Measurements from ENCODE around the gene KLRC3.
"Not testable (repeated sequence)": the region's sequence is repeated elsewhere in the genome, so short reads cannot be mapped to it uniquely, and the experiment has no call there.

The KLRC3 gene

DNA sequence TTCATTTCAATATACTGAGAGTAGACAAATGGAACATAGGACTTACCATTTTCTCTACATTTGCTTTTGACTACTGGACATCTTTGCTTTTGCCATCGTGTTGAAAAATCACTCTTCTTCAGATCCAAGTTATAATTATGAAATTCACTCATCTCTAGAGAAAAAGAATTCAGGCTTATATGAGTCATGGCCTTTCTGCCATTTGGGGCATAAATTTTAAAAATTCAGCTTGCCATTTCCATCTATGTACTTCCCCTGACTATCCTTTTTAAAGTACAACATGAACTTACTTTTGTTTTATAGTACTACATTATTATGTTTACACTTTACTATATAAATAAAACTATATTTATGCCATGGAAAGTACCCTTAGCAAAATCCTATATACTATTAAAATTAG lies 33.5 kb downstream of the KLRC3 start:
- no peak overlapping the region for H3K4me3 ChIP-seq (ENCODE audit: low read depth in 1 of 2, low read length in 2 of 2)
- no peaks in the 10 kb centered on the region for H3K27me3 ChIP-seq (ENCODE audit: low read depth, low read length)
- peaks cover 0 to under 1% of the 10 kb centered on the region in 2 donors for H3K4me1 ChIP-seq (ENCODE audit: control insufficient read depth in 1 of 2, insufficient read depth in 2 of 2, low read length in 2 of 2)
- no peaks in the 10 kb centered on the region for H3K9me3 ChIP-seq (ENCODE audit: control insufficient read depth in 1 of 2, low read length in 2 of 2)
- H3K36me3 ChIP-seq (ENCODE audit: control insufficient read depth in 1 of 2, insufficient read depth in 2 of 2, low read length in 2 of 2), result no peaks in the 10 kb centered on the region
- H3K27ac ChIP-seq (ENCODE audit: low read length), result no peak overlapping the region

DNA sequence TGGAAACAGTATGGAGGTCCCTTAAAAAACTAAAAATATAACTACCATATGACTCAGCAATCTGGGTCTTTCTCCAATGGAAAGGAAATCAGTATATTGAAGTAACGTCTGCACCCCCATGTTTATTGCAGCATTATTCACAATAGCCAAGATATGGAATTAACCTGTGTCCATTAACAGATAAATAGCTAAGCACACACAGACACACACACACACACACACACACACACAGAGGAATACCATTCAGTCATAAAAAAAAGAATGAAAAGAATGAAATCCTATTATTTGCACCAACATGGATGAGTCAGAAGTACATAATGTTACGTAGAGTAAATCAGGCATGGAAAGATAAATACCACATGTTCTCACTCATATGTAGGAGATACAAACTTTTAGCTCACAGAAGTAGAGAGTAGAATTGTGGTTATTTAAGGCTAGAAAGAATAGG lies 35.2 kb downstream of the KLRC3 start:
- Histone ChIP-seq H3K4me1 (ENCODE audit: control insufficient read depth in 1 of 2, insufficient read depth in 2 of 2, low read length in 2 of 2) (no peaks in the 10 kb centered on the region), H3K4me3 (ENCODE audit: low read depth in 1 of 2, low read length in 2 of 2) (no peak overlapping the region), H3K9me3 (ENCODE audit: control insufficient read depth in 1 of 2, low read length in 2 of 2) (no peaks in the 10 kb centered on the region), H3K27ac (ENCODE audit: low read length) (no peak overlapping the region), H3K36me3 (ENCODE audit: control insufficient read depth in 1 of 2, insufficient read depth in 2 of 2, low read length in 2 of 2) (peaks cover 0 to 6% of the 10 kb centered on the region in 2 donors), H3K27me3 (ENCODE audit: low read depth, low read length) (no peaks in the 10 kb centered on the region)

DNA sequence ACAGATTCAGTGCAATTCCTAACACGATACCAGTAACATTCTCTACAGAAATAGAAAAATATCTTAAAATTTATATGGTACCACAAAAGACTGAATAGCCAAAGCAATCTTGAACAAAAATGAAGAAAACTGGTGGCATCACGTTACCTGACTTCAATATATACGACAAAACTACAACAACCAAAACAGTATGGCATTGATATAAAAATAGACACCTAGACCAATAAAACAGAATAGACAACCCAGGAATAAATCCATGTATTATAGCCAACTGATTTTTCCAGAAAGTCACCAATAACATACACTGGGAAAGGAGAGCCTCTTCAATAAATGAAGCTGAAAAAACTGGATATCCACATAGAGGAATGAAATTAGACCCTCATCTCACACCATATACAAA lies 36.2 kb downstream of the KLRC3 start:
- Histone ChIP-seq H3K36me3 (ENCODE audit: control insufficient read depth in 1 of 2, insufficient read depth in 2 of 2, low read length in 2 of 2) (peaks cover 0 to 6% of the 10 kb centered on the region in 2 donors), H3K4me3 (ENCODE audit: low read depth in 1 of 2, low read length in 2 of 2) (no peak overlapping the region), H3K27me3 (ENCODE audit: low read depth, low read length) (no peaks in the 10 kb centered on the region), H3K27ac (ENCODE audit: low read length) (no peak overlapping the region), H3K4me1 (ENCODE audit: control insufficient read depth in 1 of 2, insufficient read depth in 2 of 2, low read length in 2 of 2) (no peaks in the 10 kb centered on the region), H3K9me3 (ENCODE audit: control insufficient read depth in 1 of 2, low read length in 2 of 2) (no peaks in the 10 kb centered on the region)

DNA sequence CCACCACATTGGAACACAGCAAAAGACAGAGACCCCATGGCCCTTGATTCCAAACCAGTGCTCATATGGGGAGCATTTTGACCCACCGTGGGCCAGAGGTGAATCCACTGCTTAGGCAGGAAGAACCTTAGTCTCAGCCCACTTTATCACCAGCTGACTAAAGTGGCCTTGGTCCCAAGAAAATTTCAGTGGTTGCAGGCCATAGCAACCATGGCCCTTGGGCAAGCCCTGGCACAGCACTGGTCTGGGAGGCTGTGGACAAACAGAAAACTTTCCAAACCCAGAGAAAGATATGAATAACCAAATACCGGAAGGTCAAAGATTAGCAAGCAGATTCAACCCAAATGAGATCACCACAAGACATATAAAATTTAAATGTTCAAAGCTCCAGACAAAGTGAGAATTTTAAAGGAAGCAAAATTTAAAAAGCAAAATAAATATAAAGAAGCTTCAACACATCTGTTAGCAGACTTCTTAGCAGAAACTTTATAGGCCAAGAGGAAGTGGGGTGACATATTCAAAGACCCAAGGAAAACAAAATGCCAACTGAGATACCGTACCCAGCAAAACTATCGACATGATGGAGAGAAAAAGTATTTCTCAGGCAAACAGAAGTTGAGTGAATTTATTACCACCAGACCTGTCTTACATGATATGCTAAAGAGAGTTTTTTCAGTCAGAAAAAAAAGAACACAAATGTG lies 38.3 kb downstream of the KLRC3 start:
- Histone ChIP-seq H3K4me3 (ENCODE audit: low read depth in 1 of 2, low read length in 2 of 2) (no peak overlapping the region), H3K27me3 (ENCODE audit: low read depth, low read length) (no peaks in the 10 kb centered on the region), H3K27ac (ENCODE audit: low read length) (no peak overlapping the region), H3K9me3 (ENCODE audit: control insufficient read depth in 1 of 2, low read length in 2 of 2) (no peaks in the 10 kb centered on the region), H3K36me3 (ENCODE audit: control insufficient read depth in 1 of 2, insufficient read depth in 2 of 2, low read length in 2 of 2) (peaks cover 0 to 6% of the 10 kb centered on the region in 2 donors), H3K4me1 (ENCODE audit: control insufficient read depth in 1 of 2, insufficient read depth in 2 of 2, low read length in 2 of 2) (no peaks in the 10 kb centered on the region)

DNA sequence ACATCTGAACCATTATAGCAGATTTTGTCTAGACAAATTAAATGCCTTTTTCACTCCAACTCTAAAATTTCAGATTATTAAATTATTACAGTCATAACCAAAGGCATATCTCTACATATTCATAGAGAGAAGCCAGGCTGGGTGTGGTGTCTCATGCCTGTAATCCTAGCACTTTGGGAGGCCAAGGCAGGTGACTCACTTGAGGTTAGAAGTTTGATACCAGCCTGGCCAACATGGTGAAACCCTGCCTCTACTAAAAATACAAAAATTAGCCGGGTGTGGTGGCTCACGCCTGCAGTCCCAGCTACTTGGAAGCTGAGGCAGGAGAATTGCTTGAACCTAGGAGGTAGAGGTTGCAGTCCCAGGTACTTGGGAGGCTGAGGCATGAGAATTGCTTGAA lies 41.7 kb downstream of the KLRC3 start:
- H3K27me3 ChIP-seq (ENCODE audit: low read depth, low read length); H3K36me3 ChIP-seq (ENCODE audit: control insufficient read depth in 1 of 2, insufficient read depth in 2 of 2, low read length in 2 of 2); H3K4me3 ChIP-seq (ENCODE audit: low read depth in 1 of 2, low read length in 2 of 2); H3K9me3 ChIP-seq (ENCODE audit: control insufficient read depth in 1 of 2, low read length in 2 of 2); H3K4me1 ChIP-seq (ENCODE audit: control insufficient read depth in 1 of 2, insufficient read depth in 2 of 2, low read length in 2 of 2); H3K27ac ChIP-seq (ENCODE audit: low read length): not testable (repeated sequence)

DNA sequence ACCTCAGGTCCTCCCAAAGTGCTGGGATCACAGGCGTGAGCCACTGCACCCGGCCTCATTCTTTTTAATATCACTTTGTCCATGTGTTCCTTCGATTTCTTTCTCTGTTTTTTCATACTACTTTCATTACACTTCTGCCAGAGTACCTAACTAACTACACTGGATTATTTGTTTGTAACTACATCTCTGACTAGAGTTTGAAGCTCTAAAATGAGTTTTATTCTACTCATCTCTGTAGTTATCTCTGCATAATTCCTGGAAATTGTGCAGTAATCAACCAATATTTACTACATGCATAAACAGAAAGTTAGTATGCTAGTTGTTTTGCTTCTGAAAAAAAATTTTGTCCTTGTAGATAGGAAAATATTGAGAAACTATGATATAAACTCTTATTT lies 45.8 kb downstream of the KLRC3 start:
- no peaks in the 10 kb centered on the region for H3K27me3 ChIP-seq (ENCODE audit: low read depth, low read length)
- H3K4me1 ChIP-seq (ENCODE audit: control insufficient read depth in 1 of 2, insufficient read depth in 2 of 2, low read length in 2 of 2), result no peaks in the 10 kb centered on the region
- H3K4me3 ChIP-seq (ENCODE audit: low read depth in 1 of 2, low read length in 2 of 2), result no peak overlapping the region
- no peaks in the 10 kb centered on the region for H3K36me3 ChIP-seq (ENCODE audit: control insufficient read depth in 1 of 2, insufficient read depth in 2 of 2, low read length in 2 of 2)
- no peaks in the 10 kb centered on the region for H3K9me3 ChIP-seq (ENCODE audit: control insufficient read depth in 1 of 2, low read length in 2 of 2)
- H3K27ac ChIP-seq (ENCODE audit: low read length), result no peak overlapping the region

DNA sequence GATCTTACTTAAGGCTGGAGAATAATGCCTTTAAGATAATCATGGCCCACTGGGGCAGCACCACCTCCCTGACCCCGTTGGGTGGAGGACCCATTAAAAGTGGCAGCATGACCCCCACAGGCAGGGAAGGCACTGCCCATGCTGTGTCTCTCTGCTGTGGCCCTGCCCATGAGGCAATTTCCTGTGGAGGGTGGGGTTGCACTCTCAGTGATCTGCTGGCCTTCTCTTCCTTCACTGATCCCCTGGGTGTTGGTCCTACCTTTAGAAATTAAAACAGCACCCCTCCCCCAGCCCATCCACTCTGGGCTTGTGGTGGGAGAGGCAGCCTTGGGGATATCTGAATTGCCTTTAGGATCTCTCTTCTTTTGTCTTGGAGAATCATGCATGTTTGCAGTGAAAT lies 47.8 kb downstream of the KLRC3 start:
- Histone ChIP-seq H3K4me3 (ENCODE audit: low read depth in 1 of 2, low read length in 2 of 2) (no peak overlapping the region), H3K4me1 (ENCODE audit: control insufficient read depth in 1 of 2, insufficient read depth in 2 of 2, low read length in 2 of 2) (no peaks in the 10 kb centered on the region), H3K9me3 (ENCODE audit: control insufficient read depth in 1 of 2, low read length in 2 of 2) (no peaks in the 10 kb centered on the region), H3K27me3 (ENCODE audit: low read depth, low read length) (no peaks in the 10 kb centered on the region), H3K27ac (ENCODE audit: low read length) (no peak overlapping the region), H3K36me3 (ENCODE audit: control insufficient read depth in 1 of 2, insufficient read depth in 2 of 2, low read length in 2 of 2) (no peaks in the 10 kb centered on the region)

DNA sequence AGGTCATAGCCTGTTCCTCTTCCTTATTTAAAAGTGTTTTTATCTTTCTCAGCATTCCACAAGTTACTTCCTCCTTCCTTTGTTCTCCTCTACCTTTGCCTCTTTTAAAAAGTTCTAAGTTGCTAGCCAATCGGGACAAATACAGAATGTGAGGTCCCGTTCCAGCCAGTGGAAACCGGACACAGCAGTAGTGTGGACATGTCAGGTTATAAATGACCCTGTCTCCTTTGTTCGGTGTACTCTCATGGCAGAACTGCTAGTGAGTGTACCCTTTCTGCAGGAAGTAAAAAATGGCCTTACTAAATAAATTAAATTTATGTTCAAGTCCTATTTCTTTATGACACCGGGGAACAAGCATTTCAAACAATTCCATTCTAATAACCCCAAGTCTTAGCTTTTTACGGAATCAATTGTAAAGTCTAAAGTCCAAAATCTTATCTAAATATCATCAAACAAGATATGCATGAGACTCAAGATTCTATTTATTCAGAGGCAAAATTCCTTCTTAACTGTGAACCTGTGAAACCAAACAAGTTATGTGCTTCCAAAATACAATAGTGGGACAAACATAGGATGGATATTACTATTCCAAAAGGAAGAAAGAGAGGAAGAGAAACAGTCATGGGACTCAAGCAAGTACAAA lies 48.4 kb downstream of the KLRC3 start:
- not testable (repeated sequence) for H3K27ac ChIP-seq (ENCODE audit: low read length); H3K36me3 ChIP-seq (ENCODE audit: control insufficient read depth in 1 of 2, insufficient read depth in 2 of 2, low read length in 2 of 2); H3K27me3 ChIP-seq (ENCODE audit: low read depth, low read length); H3K4me3 ChIP-seq (ENCODE audit: low read depth in 1 of 2, low read length in 2 of 2); H3K9me3 ChIP-seq (ENCODE audit: control insufficient read depth in 1 of 2, low read length in 2 of 2); H3K4me1 ChIP-seq (ENCODE audit: control insufficient read depth in 1 of 2, insufficient read depth in 2 of 2, low read length in 2 of 2)

DNA sequence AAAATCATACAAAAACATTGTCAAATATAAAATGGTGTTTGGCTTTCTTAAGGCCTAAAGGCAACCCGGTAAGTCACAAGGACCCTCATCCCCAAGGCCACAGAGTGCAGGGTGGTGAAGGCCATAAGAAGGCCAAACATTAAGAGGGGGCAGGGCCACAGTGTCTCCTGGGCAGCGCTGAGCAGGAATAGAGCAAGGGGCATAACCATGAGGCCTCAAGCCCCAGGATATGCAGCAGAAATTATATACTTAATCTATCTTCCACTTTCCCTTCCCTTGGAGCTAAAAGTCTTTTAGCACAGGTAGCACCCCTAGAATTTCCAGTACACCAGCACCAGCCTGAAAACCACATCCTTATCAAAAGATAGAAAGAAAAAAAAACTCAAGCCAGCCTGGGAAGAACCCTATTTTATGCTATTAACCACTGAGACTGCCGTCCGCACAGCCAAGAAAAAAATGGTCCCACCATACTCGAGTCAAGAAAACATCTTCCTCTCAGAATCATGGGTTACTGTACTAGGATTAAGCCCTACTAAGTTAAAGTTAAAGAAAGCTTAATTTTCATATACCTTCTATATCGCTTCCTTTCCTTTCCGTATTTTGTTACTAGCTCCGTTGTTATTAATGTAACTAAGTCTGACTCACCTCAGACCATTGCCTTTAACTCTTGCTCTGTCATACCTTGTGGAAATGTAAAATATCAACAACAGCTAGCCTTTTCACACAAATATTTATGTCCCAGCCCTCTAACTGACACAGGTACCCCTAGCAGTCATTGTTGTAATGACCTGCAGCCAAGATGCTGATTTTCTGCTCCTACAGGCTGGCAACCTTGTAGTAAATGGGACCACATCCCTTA lies 50.6 kb downstream of the KLRC3 start:
- Histone ChIP-seq H3K4me1 (ENCODE audit: control insufficient read depth in 1 of 2, insufficient read depth in 2 of 2, low read length in 2 of 2) (peaks cover 11 to 17% of the 10 kb centered on the region in 2 donors), H3K27ac (ENCODE audit: low read length) (no peak overlapping the region)

DNA sequence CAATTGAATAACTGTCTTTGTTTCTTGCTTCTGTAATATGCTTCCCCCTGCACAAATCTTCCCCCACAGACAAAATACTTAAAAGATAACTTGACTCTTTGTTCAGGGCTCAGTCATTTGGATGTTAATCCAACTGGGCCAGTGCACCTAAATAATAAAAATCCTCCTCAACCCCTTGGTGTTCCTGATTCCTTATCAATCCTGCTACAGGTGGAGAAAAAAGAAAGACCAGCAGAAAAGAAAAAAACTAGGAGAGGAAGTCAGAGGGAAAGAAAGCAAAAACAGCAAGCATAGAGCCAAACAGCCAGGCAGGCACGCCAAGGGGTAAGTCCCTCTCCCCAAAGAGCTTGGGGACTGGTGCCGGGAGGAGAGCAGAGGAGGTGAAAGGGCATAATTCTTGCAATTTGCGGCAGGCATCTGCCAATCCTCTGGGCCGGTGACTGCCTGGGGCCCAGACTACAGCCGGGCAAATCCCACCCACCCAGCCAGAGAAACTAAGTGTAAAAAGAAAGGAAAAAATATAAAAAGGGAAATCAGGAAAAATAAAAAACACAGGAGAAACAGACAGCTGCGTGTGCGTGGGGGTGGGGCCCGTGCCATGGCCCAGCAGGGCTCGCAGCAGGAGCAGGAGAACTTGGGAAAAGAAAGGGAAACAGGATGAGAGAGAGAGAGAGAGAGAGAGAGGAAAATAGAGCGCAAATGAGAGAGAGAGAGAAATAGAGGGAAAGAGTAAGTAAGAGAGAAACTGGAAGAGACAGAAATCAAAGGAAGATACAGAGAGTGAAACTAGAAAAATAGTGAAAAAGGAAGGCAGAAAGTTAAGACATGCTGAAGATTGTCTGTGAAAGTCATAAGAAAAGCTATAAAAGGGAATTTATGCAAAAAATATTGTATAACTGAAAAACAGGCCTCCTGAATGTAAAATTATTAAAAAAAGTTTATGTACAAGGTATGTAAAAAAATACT lies 51.9 kb downstream of the KLRC3 start:
- no peaks in the 10 kb centered on the region for H3K9me3 ChIP-seq (ENCODE audit: control insufficient read depth in 1 of 2, low read length in 2 of 2)
- H3K4me3 ChIP-seq (ENCODE audit: low read depth in 1 of 2, low read length in 2 of 2), result no peak overlapping the region
- H3K4me1 ChIP-seq (ENCODE audit: control insufficient read depth in 1 of 2, insufficient read depth in 2 of 2, low read length in 2 of 2), result peaks cover 11 to 20% of the 10 kb centered on the region in 2 donors
- H3K36me3 ChIP-seq (ENCODE audit: control insufficient read depth in 1 of 2, insufficient read depth in 2 of 2, low read length in 2 of 2), result no peaks in the 10 kb centered on the region
- H3K27ac ChIP-seq (ENCODE audit: low read length), result no peak overlapping the region
- no peaks in the 10 kb centered on the region for H3K27me3 ChIP-seq (ENCODE audit: low read depth, low read length)

More for the DNA sequence above, 50.6 kb downstream of the KLRC3 start:
- Histone ChIP-seq H3K9me3 (ENCODE audit: control insufficient read depth in 1 of 2, low read length in 2 of 2) (no peaks in the 10 kb centered on the region), H3K36me3 (ENCODE audit: control insufficient read depth in 1 of 2, insufficient read depth in 2 of 2, low read length in 2 of 2) (no peaks in the 10 kb centered on the region), H3K4me3 (ENCODE audit: low read depth in 1 of 2, low read length in 2 of 2) (no peak overlapping the region), H3K27me3 (ENCODE audit: low read depth, low read length) (no peaks in the 10 kb centered on the region)
